HG03025 (cell line): ENCODE results near the gene HIVEP1.

ENCODE experiments used
- ATAC-seq: cut with Tn5 transposase; IDR thresholded peaks from one replicate; pipeline ENCODE4 v1.9.1; 2021; ENCODE audit warnings: mild to moderate bottlenecking, moderate library complexity; ENCODE audit not compliant: unreplicated experiment, low FRiP score

HIVEP1 gene

GRCh38 chr6:12039540-12040459 is 27.7 kb downstream of the HIVEP1 start:
- no peak for ATAC-seq

DNA sequence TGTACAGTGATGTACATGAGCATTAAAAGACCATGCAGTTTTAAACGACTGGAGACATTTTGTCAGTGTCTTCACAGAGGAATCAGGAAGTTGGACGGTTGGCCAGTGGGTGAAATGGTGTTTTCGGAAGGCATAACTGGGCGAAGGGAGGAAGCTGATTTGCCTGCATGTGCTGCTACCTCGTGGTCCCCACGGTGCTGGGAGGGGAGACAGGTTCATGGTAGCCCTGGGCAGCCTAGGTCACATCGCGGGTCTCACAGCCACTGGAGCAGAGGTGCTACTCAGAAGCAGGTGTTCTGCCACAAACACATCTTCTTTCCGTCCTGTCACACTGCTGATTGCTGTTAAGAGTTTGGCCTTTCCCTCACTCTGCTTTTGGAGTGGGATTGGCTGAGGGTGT is 35.2 kb downstream of the HIVEP1 start:
- no peak for ATAC-seq

DNA sequence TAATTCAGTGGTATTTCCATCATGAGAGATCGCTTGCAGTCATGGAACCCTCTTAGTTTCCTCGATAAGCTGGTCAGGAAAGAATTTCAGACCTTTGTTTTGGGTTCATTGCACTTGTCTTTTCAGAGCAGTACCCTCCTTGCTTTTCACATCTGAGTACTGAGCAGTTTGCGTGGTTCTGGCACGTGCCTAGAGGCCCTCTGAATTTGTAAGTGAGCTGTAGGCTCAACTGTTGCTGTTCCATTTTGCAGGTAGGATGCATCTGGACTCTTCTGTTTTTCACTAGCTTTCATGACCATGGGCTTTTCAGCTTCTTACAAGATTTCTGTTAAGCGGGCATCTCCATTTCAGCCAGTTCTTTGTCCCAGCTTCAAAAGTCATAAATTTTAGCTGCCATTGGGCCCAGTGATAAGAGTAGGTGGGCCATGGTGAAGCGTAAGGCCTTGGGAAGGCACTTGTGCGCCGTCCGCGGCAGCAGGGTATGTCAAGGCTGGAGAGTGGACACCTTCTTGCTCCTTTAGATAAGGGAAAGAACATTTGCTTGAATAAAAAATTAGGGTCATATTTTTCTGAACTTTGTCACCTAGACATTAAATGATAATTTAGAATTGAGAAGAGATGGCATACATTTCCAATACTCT is 35.8 kb downstream of the HIVEP1 start:
- no peak for ATAC-seq

GRCh38 chr6:12048609-12049008 is 36.5 kb downstream of the HIVEP1 start:
- no peak for ATAC-seq

DNA sequence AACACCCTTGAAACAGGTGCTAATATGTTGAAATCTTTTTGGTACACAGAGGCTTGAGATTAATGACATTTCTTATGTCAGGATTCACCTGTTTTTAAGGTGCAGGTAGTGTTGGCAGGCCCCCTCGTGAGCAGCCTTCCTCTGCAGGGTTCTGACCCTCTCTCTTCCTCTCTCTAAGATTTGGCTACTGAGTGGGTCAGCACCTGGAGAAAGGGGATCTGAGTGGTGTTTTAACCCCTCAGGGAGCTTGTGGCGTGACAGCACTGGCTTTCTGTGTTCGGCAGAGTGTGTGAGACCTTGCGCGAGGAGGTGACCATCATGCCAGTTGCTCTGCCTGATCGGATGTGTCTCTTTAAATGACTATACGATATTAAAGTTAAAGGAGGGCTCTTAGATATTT is 37.1 kb downstream of the HIVEP1 start:
- no peak for ATAC-seq

- peak; percentile 60 for ATAC-seq
Measured at GRCh38 chr6:12051861-12052368, 39.8 kb downstream of the HIVEP1 start.

DNA sequence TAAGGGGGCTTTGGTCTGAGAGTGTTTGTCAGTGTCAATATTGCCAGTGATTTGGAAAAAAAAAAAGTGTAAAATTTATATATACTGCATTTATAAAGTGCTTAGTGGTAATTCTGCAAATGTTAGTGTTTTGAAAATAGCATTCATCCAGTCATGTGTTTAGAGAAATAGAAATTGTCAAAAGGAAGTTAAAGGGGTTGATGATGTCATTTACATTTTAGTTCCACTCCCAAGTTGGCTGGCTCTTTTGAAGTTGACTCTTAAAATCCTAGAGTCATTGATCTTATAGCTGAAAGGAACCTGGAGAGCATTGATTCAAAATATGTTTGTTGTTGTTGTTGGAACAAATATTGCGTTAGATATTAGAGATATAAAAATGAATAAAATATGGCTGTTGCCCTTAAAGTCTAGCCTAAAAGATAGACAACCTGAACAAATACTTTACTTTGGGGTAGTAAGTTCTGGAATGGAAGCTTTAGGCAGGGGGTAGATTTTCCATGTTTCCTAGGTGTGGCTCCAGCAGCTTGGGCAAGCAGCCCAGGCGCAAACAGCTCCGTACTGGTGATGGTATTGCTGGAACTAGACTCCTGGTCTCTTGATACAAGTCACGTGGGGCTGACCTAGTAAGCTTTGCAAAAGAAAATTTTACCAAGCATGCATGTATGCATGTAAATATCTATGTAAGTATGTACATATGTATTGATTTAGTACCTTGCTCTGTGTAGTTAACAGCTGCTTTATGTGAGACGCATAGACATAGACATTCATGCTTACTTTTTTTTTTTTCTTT is 46.3 kb downstream of the HIVEP1 start:
- ATAC-seq, result no peak

GRCh38 chr6:12060780-12061609 is 48.9 kb downstream of the HIVEP1 start:
- ATAC-seq, result peak; percentile 90

- ATAC-seq, result no peak
Measured at GRCh38 chr6:12062605-12063004, 50.5 kb downstream of the HIVEP1 start.

DNA sequence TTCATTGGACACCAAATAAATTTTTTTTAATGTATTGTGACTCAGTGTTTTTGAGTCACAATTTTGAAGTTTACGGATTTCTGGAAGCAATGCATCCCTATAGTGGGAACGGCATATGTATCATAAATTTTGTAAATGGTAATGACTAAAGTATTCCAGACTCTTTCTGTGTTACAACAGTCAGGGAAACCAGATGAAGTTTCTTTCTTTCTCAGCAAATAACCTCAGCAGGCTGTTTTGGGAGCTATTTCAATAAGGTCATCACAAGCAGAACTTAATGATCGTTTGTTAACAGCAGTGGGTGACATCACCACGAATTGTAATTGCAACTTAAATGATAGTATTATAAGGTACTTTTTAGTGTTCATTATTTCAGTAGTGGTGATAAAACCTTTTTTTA is 52.0 kb downstream of the HIVEP1 start:
- no peak for ATAC-seq

DNA sequence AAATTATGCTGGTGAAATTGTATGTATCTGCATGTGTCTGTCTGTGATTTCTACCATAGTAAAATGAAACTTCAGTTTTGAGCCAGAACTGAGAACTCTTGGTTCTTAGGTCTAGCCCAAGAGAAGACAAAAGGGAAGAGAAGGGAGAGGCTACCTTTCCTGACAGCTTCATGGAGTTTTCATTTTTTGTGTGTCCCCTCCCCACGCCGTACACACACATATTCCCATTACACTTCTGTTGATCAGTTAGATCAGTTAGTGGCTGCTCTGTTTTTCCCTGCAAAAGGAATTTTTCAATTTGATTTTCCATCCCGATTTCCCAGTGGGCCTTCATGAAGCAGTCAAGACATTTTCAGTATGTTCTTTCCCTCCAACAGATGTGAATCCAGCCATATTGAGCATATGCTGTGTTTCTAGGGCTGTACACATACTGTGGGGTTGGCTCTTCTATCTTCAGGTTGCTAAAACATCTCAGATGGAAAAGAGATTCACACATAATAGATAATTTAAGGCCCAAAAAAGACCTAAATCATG is 52.5 kb downstream of the HIVEP1 start:
- no peak for ATAC-seq

GRCh38 chr6:12065321-12066140 is 53.4 kb downstream of the HIVEP1 start:
- ATAC-seq, result peak; percentile 40

DNA sequence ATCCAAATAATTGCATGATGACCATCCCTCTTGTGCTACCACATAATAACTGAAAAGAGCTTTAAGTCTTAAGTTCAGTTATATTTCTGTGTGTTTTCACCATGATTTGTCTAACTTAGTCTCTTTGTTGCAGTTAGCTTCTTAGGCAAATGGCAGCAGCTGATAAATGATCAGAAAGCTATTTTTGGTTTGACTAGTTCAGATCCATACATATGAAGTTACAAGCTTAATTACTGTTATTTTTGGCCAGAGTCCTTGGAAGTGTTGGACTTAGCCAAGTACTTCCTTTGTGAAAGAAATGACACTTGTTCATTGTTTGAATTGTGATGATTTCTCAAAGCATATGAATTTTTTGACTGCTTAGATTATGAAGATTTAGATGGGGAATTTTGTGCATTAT is 54.2 kb downstream of the HIVEP1 start:
- ATAC-seq, result no peak

- no peak for ATAC-seq
Measured at GRCh38 chr6:12068899-12069557, 56.9 kb downstream of the HIVEP1 start.

GRCh38 chr6:12069891-12070529 is 57.9 kb downstream of the HIVEP1 start:
- ATAC-seq, result no peak

- ATAC-seq, result no peak
Measured at GRCh38 chr6:12071064-12071615, 59.0 kb downstream of the HIVEP1 start.

GRCh38 chr6:12075067-12075563 is 63.0 kb downstream of the HIVEP1 start:
- no peak for ATAC-seq
